Measurements from ENCODE around the gene CAGE1.

DNA sequence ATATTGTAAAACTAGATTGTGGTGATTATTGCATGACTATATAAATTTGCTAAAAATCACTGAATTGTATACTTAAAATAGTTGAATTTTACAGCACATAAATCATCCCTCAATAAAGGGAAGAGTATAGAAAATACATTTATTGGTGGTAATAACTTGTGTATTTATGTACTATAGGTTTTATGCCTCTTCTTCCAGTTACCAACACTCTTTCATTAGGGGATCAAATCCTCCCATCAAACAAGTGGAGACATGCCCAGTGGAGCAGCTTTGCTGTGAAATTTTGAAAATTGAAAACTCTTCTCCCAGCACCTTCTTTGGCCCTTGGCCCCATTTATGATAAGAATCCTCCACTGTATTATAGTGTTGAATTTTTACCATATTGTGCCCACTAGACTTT is 66.5 kb downstream of the CAGE1 start:
- TF ChIP-seq, protein P1, sequence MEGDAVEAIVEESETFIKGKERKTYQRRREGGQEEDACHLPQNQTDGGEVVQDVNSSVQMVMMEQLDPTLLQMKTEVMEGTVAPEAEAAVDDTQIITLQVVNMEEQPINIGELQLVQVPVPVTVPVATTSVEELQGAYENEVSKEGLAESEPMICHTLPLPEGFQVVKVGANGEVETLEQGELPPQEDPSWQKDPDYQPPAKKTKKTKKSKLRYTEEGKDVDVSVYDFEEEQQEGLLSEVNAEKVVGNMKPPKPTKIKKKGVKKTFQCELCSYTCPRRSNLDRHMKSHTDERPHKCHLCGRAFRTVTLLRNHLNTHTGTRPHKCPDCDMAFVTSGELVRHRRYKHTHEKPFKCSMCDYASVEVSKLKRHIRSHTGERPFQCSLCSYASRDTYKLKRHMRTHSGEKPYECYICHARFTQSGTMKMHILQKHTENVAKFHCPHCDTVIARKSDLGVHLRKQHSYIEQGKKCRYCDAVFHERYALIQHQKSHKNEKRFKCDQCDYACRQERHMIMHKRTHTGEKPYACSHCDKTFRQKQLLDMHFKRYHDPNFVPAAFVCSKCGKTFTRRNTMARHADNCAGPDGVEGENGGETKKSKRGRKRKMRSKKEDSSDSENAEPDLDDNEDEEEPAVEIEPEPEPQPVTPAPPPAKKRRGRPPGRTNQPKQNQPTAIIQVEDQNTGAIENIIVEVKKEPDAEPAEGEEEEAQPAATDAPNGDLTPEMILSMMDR (optimal IDR thresholded peaks at IDR 0.05 in 1 of 3, IDR thresholded peaks at IDR 0.05 in 1 of 3, conservative IDR thresholded peaks at IDR 0.05 in 1 of 3; ENCODE audit: extremely low read depth in 1 of 3, insufficient read depth in 2 of 3, low read length in 3 of 3): no peak
- no peak for TF ChIP-seq EZH2 (IDR thresholded peaks at IDR 0.05; ENCODE audit: low read length)

Measured in keratinocyte (primary cell).